ENCODE measurements around the gene PCBD2.

DNA sequence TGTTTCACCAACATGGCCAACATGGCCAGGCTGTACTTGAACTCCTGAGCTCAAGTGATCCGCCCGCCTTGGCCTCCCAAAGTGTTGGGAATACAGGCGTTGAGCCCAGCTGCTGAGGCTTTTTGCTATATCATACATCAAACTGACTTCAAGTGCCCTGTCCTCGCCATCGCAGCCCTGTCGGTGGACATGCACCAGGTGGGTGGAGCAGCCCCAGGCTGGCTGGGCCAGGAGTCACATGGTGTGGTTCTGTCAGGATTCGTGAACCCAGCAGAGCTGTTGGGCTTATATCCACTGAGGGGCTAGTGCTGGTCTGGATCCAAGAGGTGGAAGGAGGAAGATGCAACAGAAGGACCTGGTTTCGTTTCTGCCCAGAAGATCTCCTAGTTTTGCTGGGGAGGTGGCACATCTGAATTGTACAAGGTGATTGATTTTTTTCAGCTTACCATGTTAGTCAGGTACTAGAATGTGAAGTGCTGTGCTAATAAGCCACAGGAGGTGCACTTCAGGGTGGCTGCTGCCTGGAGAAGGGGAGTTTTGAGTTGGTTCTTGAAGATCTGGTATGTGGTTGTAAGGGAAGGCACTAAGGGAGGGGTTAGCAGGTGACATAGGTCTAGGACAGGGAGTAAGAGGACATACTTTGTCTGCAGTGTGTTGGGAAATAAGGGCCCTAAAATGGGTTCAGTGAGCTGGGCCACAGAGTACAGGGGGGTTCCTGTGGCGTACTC, 16.1 kb downstream of the PCBD2 start:
- no peak for TF ChIP-seq EZH2 (IDR thresholded peaks at IDR 0.05; ENCODE audit: borderline replicate concordance, low read length)
- TF ChIP-seq, protein P1, sequence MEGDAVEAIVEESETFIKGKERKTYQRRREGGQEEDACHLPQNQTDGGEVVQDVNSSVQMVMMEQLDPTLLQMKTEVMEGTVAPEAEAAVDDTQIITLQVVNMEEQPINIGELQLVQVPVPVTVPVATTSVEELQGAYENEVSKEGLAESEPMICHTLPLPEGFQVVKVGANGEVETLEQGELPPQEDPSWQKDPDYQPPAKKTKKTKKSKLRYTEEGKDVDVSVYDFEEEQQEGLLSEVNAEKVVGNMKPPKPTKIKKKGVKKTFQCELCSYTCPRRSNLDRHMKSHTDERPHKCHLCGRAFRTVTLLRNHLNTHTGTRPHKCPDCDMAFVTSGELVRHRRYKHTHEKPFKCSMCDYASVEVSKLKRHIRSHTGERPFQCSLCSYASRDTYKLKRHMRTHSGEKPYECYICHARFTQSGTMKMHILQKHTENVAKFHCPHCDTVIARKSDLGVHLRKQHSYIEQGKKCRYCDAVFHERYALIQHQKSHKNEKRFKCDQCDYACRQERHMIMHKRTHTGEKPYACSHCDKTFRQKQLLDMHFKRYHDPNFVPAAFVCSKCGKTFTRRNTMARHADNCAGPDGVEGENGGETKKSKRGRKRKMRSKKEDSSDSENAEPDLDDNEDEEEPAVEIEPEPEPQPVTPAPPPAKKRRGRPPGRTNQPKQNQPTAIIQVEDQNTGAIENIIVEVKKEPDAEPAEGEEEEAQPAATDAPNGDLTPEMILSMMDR (IDR thresholded peaks at IDR 0.05; ENCODE audit: low read length) = no peak
